Ammon's horn (tissue), 1 donor: ENCODE data around the gene SF3A2.

ENCODE experiments used
- DNase-seq: peaks from one replicate; pipeline ENCODE4 v3.0.0-alpha.2; 2016; ENCODE audit warnings: low spot score

The SF3A2 gene

GRCh38 chr19:2207991-2208860 lies 28.4 kb upstream of the SF3A2 start:
- no peak for DNase-seq

- no peak for DNase-seq
Observed at GRCh38 chr19:2208975-2209374, 27.6 kb upstream of the SF3A2 start.

DNA sequence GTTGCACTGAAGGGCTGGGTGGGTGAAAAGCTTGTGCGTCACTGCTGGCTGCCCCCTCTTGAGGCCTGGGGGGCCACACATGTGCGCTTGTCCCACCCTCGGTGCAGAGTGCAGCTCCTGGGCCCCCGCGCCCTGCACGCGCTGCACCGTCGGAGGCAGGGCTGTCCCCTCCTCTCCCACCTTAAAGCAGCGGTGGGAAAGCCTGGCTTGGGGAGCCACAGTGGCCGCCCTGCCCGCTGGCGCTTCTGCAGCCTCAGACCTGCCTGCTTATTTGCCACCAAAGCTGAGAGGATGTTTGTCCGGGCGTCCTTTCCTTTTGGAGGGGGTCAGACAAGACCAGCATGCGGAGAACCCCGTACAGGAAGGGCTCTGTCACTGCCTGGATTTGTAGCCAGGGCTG lies 27.2 kb upstream of the SF3A2 start:
- DNase-seq: no peak

- DNase-seq: no peak
Observed at GRCh38 chr19:2210206-2210605, 26.4 kb upstream of the SF3A2 start.

- DNase-seq: no peak
Observed at GRCh38 chr19:2210987-2211740, 25.5 kb upstream of the SF3A2 start.

- DNase-seq: no peak
Observed at GRCh38 chr19:2212861-2213711, 23.5 kb upstream of the SF3A2 start.

- DNase-seq: peak; percentile 26
Observed at GRCh38 chr19:2213799-2214198, 22.8 kb upstream of the SF3A2 start.

- peak; percentile 20 for DNase-seq
Observed at GRCh38 chr19:2214251-2214650, 22.4 kb upstream of the SF3A2 start.

- no peak for DNase-seq
Observed at GRCh38 chr19:2215281-2215751, 21.3 kb upstream of the SF3A2 start.

GRCh38 chr19:2216361-2217225 lies 20.0 kb upstream of the SF3A2 start:
- DNase-seq: no peak

- no peak for DNase-seq
Observed at GRCh38 chr19:2217591-2217990, 19.0 kb upstream of the SF3A2 start.

DNA sequence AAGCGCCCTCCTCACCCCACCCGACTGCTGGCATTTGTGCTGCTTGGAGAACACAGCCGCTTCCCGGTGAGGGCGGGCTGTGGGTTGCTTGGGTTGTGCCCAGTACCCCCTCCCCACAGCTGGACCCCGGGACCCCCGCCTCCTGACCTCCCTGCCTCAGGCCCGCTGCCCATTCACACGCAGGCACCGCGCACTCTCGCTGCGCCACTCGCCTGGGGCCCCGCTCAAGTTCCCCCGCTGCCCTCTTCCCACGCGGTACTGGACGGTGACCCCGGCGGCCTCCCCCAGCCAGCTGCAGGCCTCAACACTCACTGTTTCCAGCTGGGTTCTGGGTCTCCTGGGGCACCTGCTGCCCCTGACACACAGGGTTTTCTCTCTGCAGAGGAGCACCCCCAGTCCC lies 16.9 kb upstream of the SF3A2 start:
- DNase-seq: no peak

GRCh38 chr19:2221250-2221831 lies 15.3 kb upstream of the SF3A2 start:
- DNase-seq: no peak

DNA sequence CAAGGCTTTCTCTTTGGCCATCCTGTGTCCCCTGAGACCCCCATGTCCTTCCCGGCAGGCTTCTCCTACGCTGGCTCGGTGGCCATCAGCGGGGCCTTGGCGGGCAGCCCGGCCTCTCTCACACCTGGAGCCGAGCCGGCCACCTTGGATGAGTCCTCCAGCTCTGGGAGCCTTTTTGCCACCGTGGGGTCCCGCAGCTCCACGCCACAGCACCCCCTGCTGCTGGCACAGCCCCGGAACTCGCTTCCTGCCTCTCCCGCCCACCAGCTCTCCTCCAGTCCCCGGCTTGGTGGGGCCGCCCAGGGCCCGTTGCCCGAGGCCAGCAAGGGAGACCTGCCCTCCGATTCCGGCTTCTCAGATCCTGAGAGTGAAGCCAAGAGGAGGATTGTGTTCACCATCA lies 14.7 kb upstream of the SF3A2 start:
- no peak for DNase-seq

DNA sequence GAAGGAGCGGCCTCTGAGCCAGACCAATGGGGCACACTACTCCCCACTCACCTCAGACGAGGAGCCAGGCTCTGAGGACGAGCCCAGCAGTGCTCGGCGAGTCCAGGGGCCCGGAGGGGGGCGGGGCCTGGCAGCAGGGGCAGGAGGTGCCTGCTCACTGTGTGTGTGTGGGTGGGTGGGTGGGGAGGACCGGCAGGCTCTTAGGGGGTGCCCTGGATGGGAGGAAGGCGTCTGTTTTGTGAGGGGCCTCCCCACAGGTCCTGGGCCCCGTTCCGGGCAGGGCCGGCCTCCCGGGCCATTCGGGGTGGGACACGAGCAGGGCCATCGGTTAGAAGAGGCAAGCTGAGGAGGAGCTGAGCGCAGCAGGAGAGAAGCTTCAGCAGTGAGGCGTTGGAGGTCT lies 13.2 kb upstream of the SF3A2 start:
- DNase-seq: no peak

GRCh38 chr19:2223959-2224358 lies 12.7 kb upstream of the SF3A2 start:
- DNase-seq: no peak

DNA sequence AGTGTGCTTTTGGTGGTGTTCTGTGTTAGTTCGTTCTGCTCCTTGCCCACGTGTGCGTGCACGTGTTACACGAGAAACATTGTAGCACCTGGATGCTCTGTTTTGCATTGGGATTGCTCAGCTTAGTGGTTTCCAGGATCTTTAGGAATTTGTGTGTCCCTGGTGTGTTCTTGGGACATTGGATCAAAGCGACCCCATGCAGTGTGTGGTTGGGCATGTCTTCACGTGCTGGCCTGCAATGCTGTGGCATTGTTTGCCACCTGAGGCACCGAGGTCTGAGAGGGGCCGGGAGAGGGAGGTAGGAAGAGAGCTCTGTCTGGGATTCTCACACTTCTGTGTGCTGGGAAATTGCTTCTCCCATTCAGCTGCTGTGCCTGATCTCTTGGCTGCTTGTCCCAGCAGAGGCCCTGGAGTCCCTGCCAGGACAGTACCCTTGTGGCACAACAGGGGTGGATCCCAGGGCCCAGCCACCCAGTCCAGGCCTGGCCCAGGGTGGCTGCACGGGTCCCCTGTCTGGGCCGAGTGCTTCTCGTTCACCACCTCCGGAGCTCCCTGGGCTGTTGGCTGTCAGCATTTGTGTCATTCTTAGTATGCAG lies 11.8 kb upstream of the SF3A2 start:
- no peak for DNase-seq

DNA sequence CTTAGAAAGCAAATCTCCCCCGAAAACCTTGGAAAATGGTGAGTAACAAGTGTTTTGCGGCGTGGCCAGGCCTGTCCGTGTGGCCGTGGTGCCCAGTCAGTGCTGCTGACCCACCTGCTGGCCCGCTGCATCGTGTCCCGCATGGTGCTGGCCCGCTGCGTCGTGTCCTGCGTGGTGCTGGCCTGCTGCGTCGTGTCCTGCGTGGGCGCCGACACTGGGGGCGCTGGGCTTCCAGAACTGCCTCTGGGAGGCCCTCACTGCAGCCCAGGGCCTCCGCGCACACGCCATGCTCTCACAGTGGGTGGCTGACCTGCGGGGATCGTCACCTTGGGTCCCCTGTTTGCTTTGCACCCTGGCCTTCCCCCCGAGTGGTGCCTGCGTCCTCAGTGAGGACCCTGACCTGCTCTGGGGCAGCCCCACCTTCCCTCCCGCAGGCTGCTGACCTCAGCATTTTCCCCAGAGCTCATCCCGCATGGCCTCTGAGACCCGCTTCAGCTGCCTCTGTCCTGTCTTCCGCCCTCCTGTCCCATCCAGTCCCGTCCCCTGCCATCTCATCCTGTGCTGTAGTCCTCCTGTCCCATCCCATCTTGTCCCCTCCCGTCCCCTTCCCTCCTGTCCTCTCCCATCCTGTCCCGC lies 11.1 kb upstream of the SF3A2 start:
- no peak for DNase-seq

DNA sequence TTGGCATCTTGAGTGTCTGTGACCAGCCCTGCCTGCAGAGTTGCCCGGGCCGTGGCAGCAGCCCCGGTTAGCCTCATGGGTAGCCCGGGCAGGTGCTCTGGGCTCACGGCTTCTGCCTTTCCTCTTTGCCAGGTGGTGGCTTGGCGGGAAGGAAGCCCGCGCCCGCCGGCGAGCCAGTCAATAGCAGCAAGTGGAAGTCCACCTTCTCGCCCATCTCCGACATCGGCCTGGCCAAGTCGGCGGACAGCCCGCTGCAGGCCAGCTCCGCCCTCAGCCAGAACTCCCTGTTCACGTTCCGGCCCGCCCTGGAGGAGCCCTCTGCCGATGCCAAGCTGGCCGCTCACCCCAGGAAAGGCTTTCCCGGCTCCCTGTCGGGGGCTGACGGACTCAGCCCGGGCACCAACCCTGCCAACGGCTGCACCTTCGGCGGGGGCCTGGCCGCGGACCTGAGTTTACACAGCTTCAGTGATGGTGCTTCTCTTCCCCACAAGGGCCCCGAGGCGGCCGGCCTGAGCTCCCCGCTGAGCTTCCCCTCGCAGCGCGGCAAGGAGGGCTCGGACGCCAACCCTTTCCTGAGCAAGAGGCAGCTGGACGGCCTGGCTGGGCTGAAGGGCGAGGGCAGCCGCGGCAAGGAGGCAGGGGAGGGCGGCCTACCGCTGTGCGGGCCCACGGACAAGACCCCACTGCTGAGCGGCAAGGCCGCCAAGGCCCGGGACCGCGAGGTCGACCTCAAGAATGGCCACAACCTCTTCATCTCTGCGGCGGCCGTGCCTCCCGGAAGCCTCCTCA lies 10.4 kb upstream of the SF3A2 start:
- DNase-seq: no peak
